Measurements from ENCODE around the gene ALPK3. TPM values are rescaled to one million over a fixed set of nuclear protein-coding genes. Genes with fewer than 3 reads are reported as not detected.

The ALPK3 gene
- polyA plus RNA-seq, 1 donor from 2014 or later, result not detected

GRCh38 chr15:84804005-84804900, 12.9 kb upstream of the ALPK3 start:
- Histone ChIP-seq H3K9me2 (ENCODE audit: insufficient read depth, low read length) (no peaks in the 10 kb centered on the region), H3K36me3 (ENCODE audit: insufficient read depth, low read length) (peaks cover under 1% of the 10 kb centered on the region)

More at GRCh38 chr15:84804005-84804900, 12.9 kb upstream of the ALPK3 start:
- Histone ChIP-seq H3K9ac (ENCODE audit: low read length) (no peak overlapping the region), H3F3A (ENCODE audit: insufficient read depth, low read length, poor library complexity, severe bottlenecking) (no peaks in the 10 kb centered on the region), H3K79me2 (replicated peaks; ENCODE audit: insufficient read depth, low read length) (no peaks in the 10 kb centered on the region), H3K27ac (ENCODE audit: low read length) (no peak overlapping the region), H3K9me3 (ENCODE audit: low read length) (no peaks in the 10 kb centered on the region), H3K27me3 (ENCODE audit: insufficient read depth, low read depth, low read length) (no peaks in the 10 kb centered on the region), H3K4me3 (ENCODE audit: low read length) (no peak overlapping the region), H2AFZ (ENCODE audit: low read depth, low read length) (no peak overlapping the region), H4K20me1 (ENCODE audit: insufficient read depth) (no peaks in the 10 kb centered on the region), H3K4me2 (ENCODE audit: low read length) (no peak overlapping the region)
- TF ChIP-seq CTCF (IDR thresholded peaks at IDR 0.05; ENCODE audit: poor library complexity, severe bottlenecking), result no peak
- TF ChIP-seq POLR2AphosphoS5 (IDR thresholded peaks at IDR 0.05), result no peak
- no peak for TF ChIP-seq EZH2 (IDR thresholded peaks at IDR 0.05; ENCODE audit: borderline replicate concordance, insufficient read depth, low read length, poor library complexity, severe bottlenecking)
- no peak for TF ChIP-seq REST (IDR thresholded peaks at IDR 0.05; ENCODE audit: borderline replicate concordance)
- no peak for TF ChIP-seq RAD21 (conservative IDR thresholded peaks at IDR 0.05)
- TF ChIP-seq MXI1 (conservative IDR thresholded peaks at IDR 0.05; ENCODE audit: poor library complexity, severe bottlenecking), result no peak
- TF ChIP-seq TAF1 (IDR thresholded peaks at IDR 0.05; ENCODE audit: low read depth), result no peak
- no peak for TF ChIP-seq EP300 (conservative IDR thresholded peaks at IDR 0.05; ENCODE audit: poor library complexity, severe bottlenecking)
- no peak for TF ChIP-seq SMC3 (conservative IDR thresholded peaks at IDR 0.05; ENCODE audit: poor library complexity)
